ENCODE data around the gene IFT43. TPM values are rescaled to one million over a fixed set of nuclear protein-coding genes. Genes with fewer than 3 reads are reported as not detected.

IFT43 gene
- total and polyA plus RNA-seq, 10 of the 15 experiments (the other 5 are each of a cell fraction or from before 2014, with no cell fraction given): 8.2 to 24.8 (median 14.0) TPM

DNA sequence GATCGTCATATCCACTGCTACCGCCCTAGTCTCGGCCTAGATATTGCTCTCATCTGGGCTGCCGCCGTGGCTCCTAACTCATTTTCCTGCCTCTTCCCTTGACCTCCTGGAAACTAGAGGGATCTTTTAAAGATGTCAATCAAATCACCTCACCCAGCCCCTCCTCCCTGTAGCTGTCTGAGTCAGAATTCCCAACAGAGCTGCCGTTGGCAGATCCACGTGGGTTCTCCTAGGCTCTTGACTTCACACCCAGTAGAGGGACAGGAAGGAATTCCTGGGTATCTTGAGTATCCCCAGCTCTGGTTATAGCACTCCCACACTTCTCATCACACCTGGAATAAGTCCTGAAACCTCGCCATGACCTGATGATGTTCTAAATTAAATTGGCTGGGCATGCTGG lies 15.7 kb upstream of the IFT43 start:
- intact Hi-C loops (cut with micrococcal nuclease; ENCODE audit: unreplicated experiment): loop anchor here (10.0 kb wide), 1 partner anchor 795 kb away; the partner anchor contains the start of gene TMED10
- SMC1A ChIA-PET (ENCODE audit: uncharacterized antibody, unreplicated experiment): interaction anchor here (0.8 to 1.9 kb wide), 3 partner anchors 9 to 63 kb away, joined by 3 to 5 read pairs (median 5); no protein-coding TSS in a partner anchor
- Histone ChIP-seq H3K4me2 (ENCODE audit: control insufficient read depth, insufficient read depth) (no peak overlapping the region), H3K4me3 (no peak overlapping the region), H3K9me3 (replicated peaks; ENCODE audit: control insufficient read depth, insufficient read depth, low read length) (no peaks in the 10 kb centered on the region), H3K27ac (ENCODE audit: control insufficient read depth, insufficient read depth) (no peak overlapping the region), H3K9ac (ENCODE audit: control insufficient read depth, insufficient read depth, low read length) (no peak overlapping the region), H4K20me1 (ENCODE audit: control insufficient read depth, insufficient read depth) (no peaks in the 10 kb centered on the region), H3K79me2 (ENCODE audit: control insufficient read depth, insufficient read depth, low read length) (no peaks in the 10 kb centered on the region), H3K27me3 (replicated peaks in 1 of 2; ENCODE audit: control insufficient read depth in 2 of 2, insufficient read depth in 2 of 2, low read length in 1 of 2) (no peaks in the 10 kb centered on the region), H2AFZ (ENCODE audit: control insufficient read depth, low read depth, low read length) (no peak overlapping the region), H3K36me3 (ENCODE audit: control insufficient read depth in 2 of 2, insufficient read depth in 2 of 2, low read length in 1 of 2) (no peaks in the 10 kb centered on the region), H3K4me1 (ENCODE audit: control insufficient read depth, insufficient read depth, low read length) (peaks cover 6% of the 10 kb centered on the region; the same call in 1 of the 2 replicates)
- in situ Hi-C loops (cut with MboI): no loop called here
- no peak for FAIRE-seq
- CTCF ChIA-PET: interaction anchor here (1.0 to 4.1 kb wide), 6 partner anchors 10 to 261 kb away, joined by 3 to 17 read pairs (median 6); partner anchors contain the start of gene TGFB3
- POLR2A ChIA-PET: no interaction called here
- no peak for DNase-seq (ENCODE audit: low read depth, low spot score)
- WGBS (ENCODE audit: insufficient coverage, insufficient replicate concordance, low lambda C conversion rate, missing lambda C conversion rate): 83% methylated on average over 8 of the region's 8 CpGs
- no peak for ATAC-seq
- BruUV-seq (replicated peaks): no TSS peak
- RAD21 ChIA-PET (ENCODE audit: unreplicated experiment): no interaction called here
- no peak for TF ChIP-seq NR2C1 (IDR thresholded peaks at IDR 0.05)
- TF ChIP-seq ATF2 (IDR thresholded peaks at IDR 0.05; ENCODE audit: low read length): no peak
- no peak for TF ChIP-seq IRF4 (IDR thresholded peaks at IDR 0.05; ENCODE audit: low read depth, low read length)
- TF ChIP-seq, protein P1, sequence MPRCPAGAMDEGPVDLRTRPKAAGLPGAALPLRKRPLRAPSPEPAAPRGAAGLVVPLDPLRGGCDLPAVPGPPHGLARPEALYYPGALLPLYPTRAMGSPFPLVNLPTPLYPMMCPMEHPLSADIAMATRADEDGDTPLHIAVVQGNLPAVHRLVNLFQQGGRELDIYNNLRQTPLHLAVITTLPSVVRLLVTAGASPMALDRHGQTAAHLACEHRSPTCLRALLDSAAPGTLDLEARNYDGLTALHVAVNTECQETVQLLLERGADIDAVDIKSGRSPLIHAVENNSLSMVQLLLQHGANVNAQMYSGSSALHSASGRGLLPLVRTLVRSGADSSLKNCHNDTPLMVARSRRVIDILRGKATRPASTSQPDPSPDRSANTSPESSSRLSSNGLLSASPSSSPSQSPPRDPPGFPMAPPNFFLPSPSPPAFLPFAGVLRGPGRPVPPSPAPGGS (IDR thresholded peaks at IDR 0.05; ENCODE audit: borderline replicate concordance, insufficient read depth, low read depth, low read length, poor library complexity, severe bottlenecking): no peak
- no peak for TF ChIP-seq CHD4 (IDR thresholded peaks at IDR 0.05)
- no peak for TF ChIP-seq DPF2 (IDR thresholded peaks at IDR 0.05)
- no peak for TF ChIP-seq STAT3 (IDR thresholded peaks at IDR 0.05; ENCODE audit: low read depth, low read length)
- TF ChIP-seq BCL11A (IDR thresholded peaks at IDR 0.05; ENCODE audit: low read depth, low read length): no peak
- no peak for TF ChIP-seq CHD2 (IDR thresholded peaks at IDR 0.05; ENCODE audit: borderline replicate concordance, low read depth, low read length)
- TF ChIP-seq CBFB (IDR thresholded peaks at IDR 0.05; ENCODE audit: low read depth): no peak
- no peak for TF ChIP-seq POU2F2 (IDR thresholded peaks at IDR 0.05; ENCODE audit: borderline replicate concordance, low read depth, low read length)
- TF ChIP-seq RAD21 (IDR thresholded peaks at IDR 0.05; ENCODE audit: insufficient read depth, low read depth, low read length): no peak
- TF ChIP-seq ZNF24 (IDR thresholded peaks at IDR 0.05): no peak
- TF ChIP-seq, protein P2, sequence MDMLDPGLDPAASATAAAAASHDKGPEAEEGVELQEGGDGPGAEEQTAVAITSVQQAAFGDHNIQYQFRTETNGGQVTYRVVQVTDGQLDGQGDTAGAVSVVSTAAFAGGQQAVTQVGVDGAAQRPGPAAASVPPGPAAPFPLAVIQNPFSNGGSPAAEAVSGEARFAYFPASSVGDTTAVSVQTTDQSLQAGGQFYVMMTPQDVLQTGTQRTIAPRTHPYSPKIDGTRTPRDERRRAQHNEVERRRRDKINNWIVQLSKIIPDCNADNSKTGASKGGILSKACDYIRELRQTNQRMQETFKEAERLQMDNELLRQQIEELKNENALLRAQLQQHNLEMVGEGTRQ (IDR thresholded peaks at IDR 0.05; ENCODE audit: borderline replicate concordance, low read depth, low read length): no peak
- no peak for TF ChIP-seq YY1 (IDR thresholded peaks at IDR 0.05; ENCODE audit: low read depth, low read length)
- TF ChIP-seq, protein P3, sequence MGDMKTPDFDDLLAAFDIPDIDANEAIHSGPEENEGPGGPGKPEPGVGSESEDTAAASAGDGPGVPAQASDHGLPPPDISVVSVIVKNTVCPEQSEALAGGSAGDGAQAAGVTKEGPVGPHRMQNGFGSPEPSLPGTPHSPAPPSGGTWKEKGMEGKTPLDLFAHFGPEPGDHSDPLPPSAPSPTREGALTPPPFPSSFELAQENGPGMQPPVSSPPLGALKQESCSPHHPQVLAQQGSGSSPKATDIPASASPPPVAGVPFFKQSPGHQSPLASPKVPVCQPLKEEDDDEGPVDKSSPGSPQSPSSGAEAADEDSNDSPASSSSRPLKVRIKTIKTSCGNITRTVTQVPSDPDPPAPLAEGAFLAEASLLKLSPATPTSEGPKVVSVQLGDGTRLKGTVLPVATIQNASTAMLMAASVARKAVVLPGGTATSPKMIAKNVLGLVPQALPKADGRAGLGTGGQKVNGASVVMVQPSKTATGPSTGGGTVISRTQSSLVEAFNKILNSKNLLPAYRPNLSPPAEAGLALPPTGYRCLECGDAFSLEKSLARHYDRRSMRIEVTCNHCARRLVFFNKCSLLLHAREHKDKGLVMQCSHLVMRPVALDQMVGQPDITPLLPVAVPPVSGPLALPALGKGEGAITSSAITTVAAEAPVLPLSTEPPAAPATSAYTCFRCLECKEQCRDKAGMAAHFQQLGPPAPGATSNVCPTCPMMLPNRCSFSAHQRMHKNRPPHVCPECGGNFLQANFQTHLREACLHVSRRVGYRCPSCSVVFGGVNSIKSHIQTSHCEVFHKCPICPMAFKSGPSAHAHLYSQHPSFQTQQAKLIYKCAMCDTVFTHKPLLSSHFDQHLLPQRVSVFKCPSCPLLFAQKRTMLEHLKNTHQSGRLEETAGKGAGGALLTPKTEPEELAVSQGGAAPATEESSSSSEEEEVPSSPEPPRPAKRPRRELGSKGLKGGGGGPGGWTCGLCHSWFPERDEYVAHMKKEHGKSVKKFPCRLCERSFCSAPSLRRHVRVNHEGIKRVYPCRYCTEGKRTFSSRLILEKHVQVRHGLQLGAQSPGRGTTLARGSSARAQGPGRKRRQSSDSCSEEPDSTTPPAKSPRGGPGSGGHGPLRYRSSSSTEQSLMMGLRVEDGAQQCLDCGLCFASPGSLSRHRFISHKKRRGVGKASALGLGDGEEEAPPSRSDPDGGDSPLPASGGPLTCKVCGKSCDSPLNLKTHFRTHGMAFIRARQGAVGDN (IDR thresholded peaks at IDR 0.05): no peak
- TF ChIP-seq CREB1 (IDR thresholded peaks at IDR 0.05; ENCODE audit: low read depth): no peak
- no peak for TF ChIP-seq YBX1 (IDR thresholded peaks at IDR 0.05)
